NT2/D1 (cell line): Measurements from ENCODE around the gene FZR1.
A peak's percentile ranks its signal among the peaks of the same experiment; 100 is the strongest.

Experiments used
- DNase-seq: peaks from one replicate; pipeline ENCODE4 v3.0.0-alpha.2; 2011; ENCODE audit warnings: low read depth, low spot score
- H3K27me3 ChIP-seq: 2 replicates; pipeline ENCODE4 v1.6.0; 2011; ENCODE audit warnings: mild to moderate bottlenecking; ENCODE audit not compliant: insufficient read length, insufficient read depth
- H3K36me3 ChIP-seq: 2 replicates; pipeline ENCODE4 v1.6.1; 2011; ENCODE audit warnings: mild to moderate bottlenecking, low read length, mixed read lengths; ENCODE audit not compliant: insufficient read depth, insufficient read length
- H3K4me1 ChIP-seq: 2 replicates; pipeline ENCODE4 v1.5.1; 2011; ENCODE audit not compliant: insufficient read depth, insufficient read length
- H3K4me3 ChIP-seq: 2 replicates; pipeline ENCODE4 v1.5.1; 2011; ENCODE audit warnings: low read depth; ENCODE audit not compliant: insufficient read length
- H3K9ac ChIP-seq: 2 replicates; pipeline ENCODE4 v1.6.0; 2011; ENCODE audit warnings: low read depth; ENCODE audit not compliant: insufficient read length
- H3K9me3 ChIP-seq: 2 replicates; pipeline ENCODE4 v1.5.1; 2011; ENCODE audit warnings: mild to moderate bottlenecking, low read length; ENCODE audit not compliant: insufficient read depth
- SUZ12 ChIP-seq: IDR thresholded peaks from 2 replicates; pipeline ENCODE4 v1.6.1; 2011; ENCODE audit not compliant: insufficient read length, insufficient read depth; ENCODE audit errors: extremely low read depth
- YY1 ChIP-seq: IDR thresholded peaks from 2 replicates; pipeline ENCODE4 v1.6.1; 2011; ENCODE audit not compliant: insufficient read length, insufficient read depth
- ZNF274 ChIP-seq: IDR thresholded peaks from 2 replicates; pipeline ENCODE4 v1.6.1; 2011; ENCODE audit warnings: mild to moderate bottlenecking, low read depth, low read length

FZR1 gene

DNA sequence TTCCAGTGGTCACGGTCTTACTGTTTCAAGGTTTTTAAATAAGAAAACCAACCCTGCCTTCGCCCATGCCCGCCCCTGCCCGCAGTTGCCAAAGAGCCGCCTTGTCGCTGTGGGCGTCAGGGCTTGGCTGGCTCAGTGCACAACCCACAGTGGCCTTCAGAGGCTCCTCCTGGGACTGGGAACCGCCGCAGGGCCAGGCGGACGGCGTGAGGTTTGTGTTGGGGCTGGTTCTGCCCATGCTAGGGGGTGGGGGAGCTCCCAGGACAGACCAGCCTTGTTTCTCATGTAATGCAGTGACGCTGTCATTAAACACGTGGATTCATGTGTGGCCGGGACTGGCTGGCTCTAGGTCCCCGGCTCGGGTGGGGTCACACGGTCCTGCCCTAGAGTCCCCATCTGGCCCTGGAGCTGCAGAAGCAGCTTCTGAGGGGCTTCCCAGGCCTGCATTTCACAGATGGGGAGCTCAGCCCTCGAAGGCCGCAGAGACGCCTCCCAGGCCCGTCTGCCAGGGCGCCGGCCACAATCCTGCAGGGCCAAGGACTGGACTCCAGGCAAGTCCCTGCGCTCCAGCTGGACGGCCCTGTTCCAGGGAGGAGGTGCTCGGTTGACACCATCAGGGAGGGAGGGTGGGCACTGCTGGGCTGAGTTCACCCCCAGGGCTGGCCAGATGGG, 30.5 kb downstream of the FZR1 start:
- Histone ChIP-seq H3K9ac (peak overlapping the region; percentile 21), H3K27me3 (no peaks in the 10 kb centered on the region), H3K4me1 (peaks cover 20% of the 10 kb centered on the region), H3K4me3 (no peak overlapping the region), H3K36me3 (peaks cover 73% of the 10 kb centered on the region), H3K9me3 (no peaks in the 10 kb centered on the region)
- TF ChIP-seq SUZ12, result no peak
- TF ChIP-seq ZNF274, result no peak
- no peak for TF ChIP-seq YY1
- DNase-seq, result no peak

- DNase-seq, result no peak
- H3K9me3 ChIP-seq, result no peaks in the 10 kb centered on the region
- no peak overlapping the region for H3K9ac ChIP-seq
- H3K36me3 ChIP-seq, result peaks cover 68% of the 10 kb centered on the region
- H3K4me1 ChIP-seq, result peaks cover 20% of the 10 kb centered on the region
- TF ChIP-seq YY1, result no peak
- no peak for TF ChIP-seq SUZ12
- TF ChIP-seq ZNF274, result no peak
- no peaks in the 10 kb centered on the region for H3K27me3 ChIP-seq
- no peak overlapping the region for H3K4me3 ChIP-seq
Measured at GRCh38 chr19:3537101-3537437, 31.0 kb downstream of the FZR1 start.

- H3K9ac ChIP-seq, result peak overlapping the region; percentile 28
- no peaks in the 10 kb centered on the region for H3K27me3 ChIP-seq
- no peak overlapping the region for H3K4me3 ChIP-seq
- no peak for DNase-seq
- peaks cover 20% of the 10 kb centered on the region for H3K4me1 ChIP-seq
- no peaks in the 10 kb centered on the region for H3K9me3 ChIP-seq
- peaks cover 68% of the 10 kb centered on the region for H3K36me3 ChIP-seq
- TF ChIP-seq YY1 (no peak), SUZ12 (no peak), ZNF274 (no peak)
Measured at GRCh38 chr19:3537438-3538240, 31.5 kb downstream of the FZR1 start.

DNA sequence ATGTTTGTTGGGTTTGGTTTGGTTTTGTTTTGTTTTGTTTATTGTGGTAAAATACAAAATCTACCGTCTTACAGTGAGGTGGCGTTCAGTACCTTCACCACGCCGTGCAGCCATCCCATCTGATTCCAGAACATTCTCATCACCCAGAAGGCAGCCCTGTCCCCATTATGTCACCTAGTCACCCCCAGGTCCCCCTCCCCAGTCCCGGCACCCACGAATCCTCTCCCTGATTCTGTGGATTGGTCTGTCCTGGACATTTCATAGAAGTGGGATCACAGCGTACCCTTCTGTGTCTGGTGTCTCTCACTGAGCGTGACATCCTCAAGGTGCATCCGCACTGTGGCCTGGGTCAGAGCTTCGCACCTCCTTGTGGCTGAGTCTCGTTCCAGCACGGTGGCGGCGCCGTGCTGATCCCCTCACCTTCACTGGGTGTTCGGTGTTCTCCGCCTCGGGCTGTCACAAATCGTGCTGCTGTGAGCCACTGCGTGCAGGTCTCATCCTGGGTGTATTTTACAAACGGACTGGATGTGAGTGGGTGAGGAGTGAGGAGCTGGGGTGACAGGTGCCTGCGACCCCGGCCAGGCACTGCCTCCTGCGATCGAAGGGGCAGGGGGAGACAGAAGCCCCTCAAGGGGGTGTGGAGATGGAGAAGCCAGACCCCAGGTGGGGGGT, 32.3 kb downstream of the FZR1 start:
- TF ChIP-seq ZNF274 (no peak), YY1 (no peak), SUZ12 (no peak)
- peaks cover 68% of the 10 kb centered on the region for H3K36me3 ChIP-seq
- H3K4me3 ChIP-seq, result no peak overlapping the region
- H3K9me3 ChIP-seq, result no peaks in the 10 kb centered on the region
- H3K9ac ChIP-seq, result peak overlapping the region; percentile 28
- peaks cover 20% of the 10 kb centered on the region for H3K4me1 ChIP-seq
- no peaks in the 10 kb centered on the region for H3K27me3 ChIP-seq
- DNase-seq, result no peak

DNA sequence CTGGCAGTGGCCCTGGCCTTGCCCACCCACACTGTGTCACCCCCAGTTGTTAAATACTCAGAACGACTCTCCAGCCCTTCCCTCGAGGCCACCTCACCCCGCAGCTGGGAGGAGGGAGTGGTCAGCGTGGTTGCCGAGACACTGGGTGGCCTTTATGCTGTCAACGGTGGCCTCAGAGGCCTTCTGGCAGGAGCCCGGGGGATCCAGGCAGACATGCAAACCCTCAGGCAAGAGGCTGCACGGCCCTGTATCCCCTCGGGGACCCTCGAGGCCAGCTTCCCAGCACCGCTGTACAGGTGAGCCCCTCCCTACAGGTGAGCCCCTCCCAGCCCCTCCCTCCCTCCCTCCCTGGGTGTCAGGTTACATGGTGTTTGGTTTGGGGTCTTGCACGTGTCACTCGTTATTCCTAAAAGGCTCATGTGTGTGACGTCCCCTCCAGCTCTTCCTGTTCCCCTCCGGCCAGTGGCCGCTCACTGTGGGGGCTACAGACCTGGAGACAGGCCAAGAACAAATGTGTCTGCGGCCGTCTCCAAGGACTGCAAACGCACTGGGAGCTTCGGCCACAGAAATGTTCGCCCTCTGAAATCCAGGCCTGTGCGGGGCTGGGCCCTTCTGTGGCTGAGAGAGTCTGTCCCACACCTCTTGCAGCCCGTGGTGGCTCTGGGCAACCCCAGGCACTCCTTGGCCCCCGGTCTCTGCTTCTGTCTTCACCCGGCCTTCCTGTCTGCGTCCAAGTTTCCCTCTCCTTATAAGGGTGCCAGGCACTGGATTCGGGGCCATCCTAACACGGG, 33.0 kb downstream of the FZR1 start, which contains the start of gene TEKTIP1:
TSS of gene TEKTIP1 (plus strand) at position 210 of the 791 bp plus-strand sequence. CDS start at position 214, 4 bp downstream.
- Histone ChIP-seq H3K36me3 (peaks cover 68% of the 10 kb centered on the region), H3K4me3 (no peak within 1 kb of the TSS), H3K27me3 (no peaks in the 10 kb centered on the region), H3K9me3 (no peaks in the 10 kb centered on the region), H3K4me1 (peaks cover 20% of the 10 kb centered on the region), H3K9ac (peak within 1 kb of the TSS; percentile 28)
- TF ChIP-seq ZNF274 (no peak), YY1 (no peak), SUZ12 (no peak)
- no peak for DNase-seq

DNA sequence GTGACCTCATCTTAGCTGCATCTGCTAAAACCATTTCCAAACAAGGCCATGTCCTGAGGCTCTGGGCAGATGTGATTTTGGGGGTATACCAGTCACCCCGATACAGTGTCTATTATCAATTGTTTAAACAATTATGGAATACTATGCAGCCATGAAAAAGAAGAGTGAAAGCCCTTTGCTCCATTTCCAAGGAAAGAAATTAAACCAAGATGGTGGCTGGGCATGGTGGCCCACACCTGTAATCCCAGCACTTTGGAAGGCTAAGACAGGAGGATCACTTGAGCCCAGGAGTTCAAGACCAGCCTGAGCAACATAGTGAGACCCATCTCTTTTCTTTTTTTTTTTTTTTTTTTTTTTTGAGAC, 33.6 kb downstream of the FZR1 start:
- H3K4me1 ChIP-seq, result peaks cover 21% of the 10 kb centered on the region
- no peaks in the 10 kb centered on the region for H3K9me3 ChIP-seq
- H3K27me3 ChIP-seq, result no peaks in the 10 kb centered on the region
- DNase-seq, result no peak
- peaks cover 68% of the 10 kb centered on the region for H3K36me3 ChIP-seq
- no peak for TF ChIP-seq YY1
- TF ChIP-seq SUZ12, result no peak
- no peak for TF ChIP-seq ZNF274
- no peak overlapping the region for H3K4me3 ChIP-seq
- H3K9ac ChIP-seq, result no peak overlapping the region
